ENCODE measurements around the gene GARIN5B. TPM values are rescaled to one million over a fixed set of nuclear protein-coding genes. Genes with fewer than 3 reads are reported as not detected.

Gene GARIN5B
- total and polyA plus RNA-seq, 2 experiments from 2014 or later: not detected

GRCh38 chr19:55306712-55307111, 56.3 kb downstream of the GARIN5B start (continued):
- TF ChIP-seq REST (IDR thresholded peaks at IDR 0.05; ENCODE audit: unreplicated experiment) (no peak), STAT1 (IDR thresholded peaks at IDR 0.05; ENCODE audit: unreplicated experiment) (no peak), JUNB (IDR thresholded peaks at IDR 0.05; ENCODE audit: unreplicated experiment) (no peak), EZH2 (IDR thresholded peaks at IDR 0.05; ENCODE audit: low read depth, unreplicated experiment) (no peak), ZNF331 (CRISPR knock-in tag; IDR thresholded peaks at IDR 0.05; ENCODE audit: low read depth) (no peak)

GRCh38 chr19:55305983-55306562, 57.0 kb downstream of the GARIN5B start:
- no peaks in the 10 kb centered on the region for H3K79me2 ChIP-seq (replicated peaks; ENCODE audit: insufficient read depth)
- no peak overlapping the region for H3K4me2 ChIP-seq
- no peak overlapping the region for H2AFZ ChIP-seq
- peaks cover 17% of the 10 kb centered on the region for H3K4me1 Mint-ChIP-seq
- no peaks in the 10 kb centered on the region; the same call in 2 of the 3 replicates for H3K9me3 Mint-ChIP-seq
- H3K4me3 ChIP-seq: no peak overlapping the region
- peaks cover 10% of the 10 kb centered on the region for H3K4me1 ChIP-seq (ENCODE audit: insufficient read depth)
- H3F3A ChIP-seq (replicated peaks; ENCODE audit: low read depth): peaks cover 20% of the 10 kb centered on the region
- H4K20me1 ChIP-seq (replicated peaks; ENCODE audit: insufficient read depth): no peaks in the 10 kb centered on the region; the same call in 1 of the 2 replicates
- no peaks in the 10 kb centered on the region for H3K9me2 ChIP-seq (ENCODE audit: insufficient read depth)
- no peak overlapping the region for H3K27ac ChIP-seq (ENCODE audit: low read depth)
- peaks cover 59% of the 10 kb centered on the region for H3K36me3 Mint-ChIP-seq (ENCODE audit: low read depth)
- H3K4me3 Mint-ChIP-seq: no peak overlapping the region; the same call in 2 of the 3 replicates
- H3K27me3 Mint-ChIP-seq (ENCODE audit: insufficient read depth, low read depth, poor library complexity): peaks cover 16% of the 10 kb centered on the region
- peaks cover 11% of the 10 kb centered on the region for H3K36me3 ChIP-seq (ENCODE audit: insufficient read depth)
- no peak overlapping the region for H3K27ac Mint-ChIP-seq
- no peaks in the 10 kb centered on the region for H3K27me3 ChIP-seq (ENCODE audit: insufficient read depth)
- DNase-seq (ENCODE audit: low spot score) (peak; percentile 46), ATAC-seq (no peak)
- TF ChIP-seq POLR2AphosphoS5 (IDR thresholded peaks at IDR 0.05; ENCODE audit: low read depth) (no peak), REST (IDR thresholded peaks at IDR 0.05; ENCODE audit: unreplicated experiment) (no peak), EZH2 (IDR thresholded peaks at IDR 0.05; ENCODE audit: low read depth, unreplicated experiment) (no peak), STAT1 (IDR thresholded peaks at IDR 0.05; ENCODE audit: unreplicated experiment) (no peak), ETS1 (IDR thresholded peaks at IDR 0.05) (no peak), ZNF114 (CRISPR knock-in tag; IDR thresholded peaks at IDR 0.05) (no peak), ZNF331 (CRISPR knock-in tag; IDR thresholded peaks at IDR 0.05; ENCODE audit: low read depth) (no peak), NANOG (IDR thresholded peaks at IDR 0.05; ENCODE audit: borderline replicate concordance) (no peak), CTCF (conservative IDR thresholded peaks at IDR 0.05; ENCODE audit: low read depth in 2 of 2) (no peak), CREB1 (CRISPR knock-in tag; IDR thresholded peaks at IDR 0.05; ENCODE audit: low read depth) (no peak)
